AG04449 (cell line): Measurements from ENCODE around the gene PLAGL1.

ENCODE experiments used
- CTCF ChIA-PET: fragments of 350-600 bp; formaldehyde crosslinking; extraction: SDS; loops from one replicate; lab custom pipeline; 2021; ENCODE audit warnings: antibody characterized with exemption; lab: Yijun Ruan, JAX
- POLR2A ChIA-PET: fragments of 400-600, 350-600 bp; formaldehyde crosslinking; extraction: SDS; loops from one replicate; lab custom pipeline; 2020; ENCODE audit warnings: antibody characterized with exemption, inconsistent platforms; lab: Yijun Ruan, JAX
- DNase-seq: peaks from one replicate; pipeline ENCODE4 v3.0.0-alpha.2; 2010; ENCODE audit warnings: low read depth, low spot score
- H3K4me3 ChIP-seq: 2 replicates; pipeline ENCODE4 v1.5.1; 2011; ENCODE audit warnings: low read depth, mild to moderate bottlenecking, control low read depth, low read length
- TF ChIP-seq, protein P1 (sequence below): IDR thresholded peaks from one replicate; pipeline ENCODE4 v1.5.1; 2011; ENCODE audit warnings: mild to moderate bottlenecking, moderate library complexity, low read length, control low read depth, inconsistent platforms; ENCODE audit not compliant: insufficient read depth; ENCODE audit errors: missing control alignments

PLAGL1 gene

DNA sequence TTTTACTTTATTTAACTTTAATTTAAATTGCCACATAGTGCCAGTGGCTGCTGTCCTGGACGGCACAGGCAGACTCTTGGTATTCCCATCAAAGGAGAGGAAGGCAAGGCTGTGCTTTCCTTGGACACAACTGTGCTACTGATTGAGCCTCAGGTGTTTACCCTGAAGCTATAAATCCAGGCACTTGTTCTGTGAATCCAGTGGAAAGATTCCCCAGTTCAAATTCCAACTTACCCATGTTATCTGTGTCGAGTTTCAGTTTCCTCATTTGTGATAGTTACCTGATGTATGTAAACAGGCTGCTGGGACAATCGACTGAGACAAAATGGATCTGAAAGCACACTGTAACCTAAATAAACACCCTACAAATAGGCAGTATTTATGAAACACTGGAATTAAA, 57.2 kb downstream of the PLAGL1 start:
- TF ChIP-seq, protein P1, sequence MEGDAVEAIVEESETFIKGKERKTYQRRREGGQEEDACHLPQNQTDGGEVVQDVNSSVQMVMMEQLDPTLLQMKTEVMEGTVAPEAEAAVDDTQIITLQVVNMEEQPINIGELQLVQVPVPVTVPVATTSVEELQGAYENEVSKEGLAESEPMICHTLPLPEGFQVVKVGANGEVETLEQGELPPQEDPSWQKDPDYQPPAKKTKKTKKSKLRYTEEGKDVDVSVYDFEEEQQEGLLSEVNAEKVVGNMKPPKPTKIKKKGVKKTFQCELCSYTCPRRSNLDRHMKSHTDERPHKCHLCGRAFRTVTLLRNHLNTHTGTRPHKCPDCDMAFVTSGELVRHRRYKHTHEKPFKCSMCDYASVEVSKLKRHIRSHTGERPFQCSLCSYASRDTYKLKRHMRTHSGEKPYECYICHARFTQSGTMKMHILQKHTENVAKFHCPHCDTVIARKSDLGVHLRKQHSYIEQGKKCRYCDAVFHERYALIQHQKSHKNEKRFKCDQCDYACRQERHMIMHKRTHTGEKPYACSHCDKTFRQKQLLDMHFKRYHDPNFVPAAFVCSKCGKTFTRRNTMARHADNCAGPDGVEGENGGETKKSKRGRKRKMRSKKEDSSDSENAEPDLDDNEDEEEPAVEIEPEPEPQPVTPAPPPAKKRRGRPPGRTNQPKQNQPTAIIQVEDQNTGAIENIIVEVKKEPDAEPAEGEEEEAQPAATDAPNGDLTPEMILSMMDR: no peak
- ChIA-PET CTCF (interaction anchor here (1.3 to 2.0 kb wide), 3 partner anchors 9 to 376 kb away, joined by 3 to 10 read pairs (median 5); no protein-coding TSS in a partner anchor), POLR2A (no interaction called here)
- no peak overlapping the region for H3K4me3 ChIP-seq
- no peak for DNase-seq

DNA sequence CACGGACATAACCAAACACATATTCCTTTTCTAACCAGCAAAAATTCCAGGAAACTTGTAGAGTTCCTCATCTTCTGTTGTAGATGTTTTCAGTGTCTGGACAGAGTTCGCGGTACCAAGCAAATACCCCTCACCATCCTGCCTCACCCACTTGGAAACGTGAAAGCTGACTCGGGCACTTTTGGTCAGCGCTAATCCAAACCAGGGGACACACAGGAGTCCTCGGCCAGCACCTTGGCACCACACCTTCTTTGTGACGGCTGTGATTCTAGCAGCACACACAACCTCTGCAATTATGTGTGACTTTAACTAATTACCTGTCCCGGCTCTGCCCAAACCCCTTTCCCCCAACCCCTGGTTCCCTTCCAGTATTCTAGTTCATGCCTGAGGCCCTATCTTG, 58.1 kb downstream of the PLAGL1 start:
- ChIA-PET POLR2A (no interaction called here), CTCF (interaction anchor here (1.3 to 2.0 kb wide), 3 partner anchors 8 to 375 kb away, joined by 3 to 10 read pairs (median 5); no protein-coding TSS in a partner anchor)
- H3K4me3 ChIP-seq: no peak overlapping the region
- no peak for DNase-seq
- TF ChIP-seq, protein P1: no peak

DNA sequence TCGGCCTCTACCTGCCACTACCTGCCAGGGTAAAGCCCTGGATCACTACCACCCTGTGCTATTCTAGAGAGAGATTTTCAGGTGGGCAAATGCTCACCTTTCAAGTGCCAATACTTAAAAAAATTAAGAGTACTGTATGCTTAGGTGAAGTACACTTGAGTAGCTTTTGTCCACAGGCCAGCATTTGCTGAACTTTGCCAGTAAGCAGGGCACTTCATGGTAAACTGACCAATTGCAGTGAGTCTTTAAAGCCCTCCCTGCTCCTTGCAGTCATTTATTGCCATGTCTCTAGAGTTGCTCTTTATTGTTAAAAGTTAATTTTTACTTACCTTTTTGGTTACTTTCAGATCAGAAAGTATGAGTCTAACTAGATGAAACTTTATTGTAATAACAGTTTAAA, 58.5 kb downstream of the PLAGL1 start:
- ChIA-PET POLR2A (no interaction called here), CTCF (interaction anchor here (1.0 kb wide), 1 partner anchor 9 kb away, joined by 4 read pairs; no protein-coding TSS in a partner anchor)

DNA sequence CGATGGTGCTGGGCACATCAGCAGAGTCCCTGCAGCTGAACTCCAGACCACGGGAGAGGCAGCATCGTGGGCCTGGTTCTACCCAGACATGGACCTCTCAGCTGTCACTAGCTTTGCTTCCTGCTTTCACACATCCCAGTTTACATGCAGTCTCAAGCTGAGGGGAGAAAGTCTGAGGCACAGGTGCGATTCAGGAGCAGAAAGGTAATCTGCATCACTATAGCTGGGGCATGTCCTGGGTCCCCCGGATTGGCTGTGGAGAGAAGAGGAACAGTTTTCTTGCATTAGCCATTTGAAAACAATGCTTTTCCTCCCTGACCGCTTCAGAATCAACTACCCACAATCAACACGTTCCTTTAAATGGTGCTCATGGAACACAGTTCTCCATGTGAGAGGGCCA, 59.9 kb downstream of the PLAGL1 start:
- H3K4me3 ChIP-seq: no peak overlapping the region
- TF ChIP-seq, protein P1: no peak
- no peak for DNase-seq
- POLR2A ChIA-PET: no interaction called here
- CTCF ChIA-PET: interaction anchor here (1.0 kb wide), 1 partner anchor 8 kb away, joined by 4 read pairs; no protein-coding TSS in a partner anchor

More for the DNA sequence above, 58.5 kb downstream of the PLAGL1 start:
- no peak overlapping the region for H3K4me3 ChIP-seq
- DNase-seq: no peak
- TF ChIP-seq, protein P1: no peak

DNA sequence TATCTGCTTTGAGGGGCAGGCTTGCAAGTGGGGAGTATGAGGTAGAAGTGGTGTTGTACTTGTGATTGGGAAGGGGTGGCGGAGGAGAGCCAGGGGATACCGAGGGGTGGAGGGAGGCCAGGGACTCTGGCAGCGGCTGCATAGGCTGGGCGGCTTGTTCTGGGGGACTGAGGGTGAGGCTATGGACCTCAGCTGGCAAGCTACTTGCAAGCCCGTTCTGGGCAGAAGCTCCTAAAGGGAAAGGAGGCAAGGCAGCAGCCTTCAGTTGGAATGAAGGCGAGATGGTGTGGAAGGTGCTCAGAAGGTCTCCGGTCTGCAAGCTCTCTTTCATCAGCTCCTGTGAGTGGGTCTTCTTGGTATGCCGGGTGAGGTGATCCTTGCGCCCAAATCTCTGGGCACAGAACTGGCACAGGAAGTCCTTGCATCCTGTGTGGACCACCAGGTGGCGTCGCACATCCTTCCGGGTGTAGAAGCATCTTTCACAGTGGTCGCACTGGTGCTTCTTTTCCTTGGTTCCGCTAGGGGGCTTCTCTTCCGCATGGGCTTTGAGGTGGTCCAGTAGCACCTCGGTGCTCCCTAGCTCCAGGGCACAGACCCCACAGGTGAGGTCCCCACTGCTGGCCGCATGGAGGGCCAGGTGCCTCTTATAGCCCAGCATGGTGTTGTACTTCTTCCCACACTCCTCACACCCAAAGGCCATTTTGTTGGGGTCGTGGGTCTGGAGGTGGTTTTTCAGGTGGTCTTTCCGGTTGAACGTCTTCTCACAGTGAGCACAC, 66.0 kb downstream of the PLAGL1 start:
- no peak overlapping the region for H3K4me3 ChIP-seq
- POLR2A ChIA-PET: no interaction called here
- no peak for DNase-seq
- TF ChIP-seq, protein P1: peak; percentile 69
- CTCF ChIA-PET: interaction anchor here (0.6 to 8.2 kb wide), 13 partner anchors 9 to 367 kb away, joined by 3 to 102 read pairs (median 5); no protein-coding TSS in a partner anchor

DNA sequence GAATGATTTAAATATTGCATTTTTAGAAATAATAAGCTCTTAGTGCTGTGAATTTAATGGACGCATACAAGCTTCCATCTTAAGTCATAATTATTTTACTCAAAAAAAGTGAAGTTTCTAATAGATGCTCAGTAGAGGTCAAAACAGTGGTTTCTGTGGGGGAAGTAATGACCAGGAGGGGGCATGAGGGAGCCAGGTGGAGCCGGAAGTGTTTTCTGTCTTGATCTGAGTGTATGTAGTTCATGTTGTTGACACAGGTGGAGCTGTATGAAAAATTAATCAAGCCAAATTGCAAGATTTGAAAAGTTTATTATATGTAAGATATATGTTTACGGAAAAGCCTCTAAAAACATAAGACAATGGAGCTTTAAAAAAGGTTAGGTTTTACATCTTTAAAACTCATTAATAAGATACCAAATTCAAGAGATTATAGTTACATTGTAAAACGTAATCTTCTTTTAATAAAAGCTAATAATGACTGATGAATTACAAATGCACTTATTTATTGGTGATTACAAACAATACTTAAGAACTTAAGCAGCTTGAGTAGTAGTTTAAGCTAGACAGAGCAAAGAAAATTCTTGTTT, 68.0 kb downstream of the PLAGL1 start:
- ChIA-PET POLR2A (interaction anchor here (0.5 kb wide), 1 partner anchor 483 kb away, joined by 3 read pairs; no protein-coding TSS in a partner anchor), CTCF (interaction anchor here (0.6 to 8.2 kb wide), 20 partner anchors 9 to 365 kb away, joined by 3 to 102 read pairs (median 4); partner anchors contain the start of gene PLAGL1)
- TF ChIP-seq, protein P1: peak; percentile 48
- no peak for DNase-seq
- H3K4me3 ChIP-seq: no peak overlapping the region
